Neuron (in vitro differentiated cells): ENCODE measurements around the gene EMP1.

ENCODE experiments used
- H2AFZ ChIP-seq: one replicate; pipeline ENCODE4 v1.6.1; 2013; ENCODE audit warnings: low read depth, mild to moderate bottlenecking, inconsistent platforms, low read length, moderate library complexity
- H3K27me3 ChIP-seq: one replicate; pipeline ENCODE4 v1.6.1; 2013; ENCODE audit warnings: low read length; ENCODE audit not compliant: insufficient read depth
- H3K36me3 ChIP-seq: one replicate; pipeline ENCODE4 v1.6.1; 2013; ENCODE audit warnings: low read length; ENCODE audit not compliant: insufficient read depth
- H3K4me1 ChIP-seq: one replicate; pipeline ENCODE4 v1.6.1; 2013; ENCODE audit warnings: low read length; ENCODE audit not compliant: insufficient read depth
- H3K4me3 ChIP-seq: 2 replicates; pipeline ENCODE4 v1.5.1; 2013; ENCODE audit warnings: mild to moderate bottlenecking, low read length, moderate library complexity
- H3K9me3 ChIP-seq: one replicate; pipeline ENCODE4 v1.6.1; 2013; ENCODE audit warnings: low read length

EMP1 gene

DNA sequence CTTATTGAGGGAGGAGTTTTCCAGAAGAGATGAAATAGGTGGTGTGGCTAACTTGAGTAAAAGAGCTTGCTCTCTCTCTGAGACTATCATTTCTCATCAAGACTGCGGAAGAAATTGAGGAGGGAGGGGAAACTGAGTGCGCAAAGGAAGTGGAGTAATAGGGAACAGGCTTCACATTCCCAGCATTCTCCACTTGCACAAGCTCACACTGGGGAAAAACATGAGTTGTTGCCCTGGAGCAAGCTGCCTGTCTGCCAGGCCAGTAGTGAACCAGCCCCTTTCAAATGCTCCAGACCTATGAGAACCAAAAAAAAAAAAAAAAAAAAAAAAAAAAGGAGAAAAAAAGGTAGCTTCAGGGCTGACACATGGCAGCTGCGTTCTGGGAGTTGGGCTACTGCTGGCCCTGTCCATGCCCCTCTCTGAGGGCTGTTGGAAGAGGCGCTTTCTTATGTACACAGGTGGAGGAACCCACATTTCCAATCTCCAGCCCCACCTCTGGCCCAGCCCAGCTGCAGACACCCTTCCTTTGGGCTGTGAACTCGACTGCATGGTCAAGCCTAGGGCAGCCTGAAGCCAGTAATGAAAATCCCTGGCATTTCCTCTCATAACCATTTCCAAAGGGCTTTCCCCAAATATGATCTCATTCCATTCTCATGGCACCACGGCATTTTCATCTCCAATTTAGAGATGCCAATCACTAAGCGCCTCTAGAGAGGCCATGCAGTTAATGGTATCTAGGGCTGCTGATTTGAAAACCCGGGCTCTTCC lies 32.5 kb upstream of the EMP1 start:
- no peaks in the 10 kb centered on the region for H3K4me1 ChIP-seq
- H3K36me3 ChIP-seq = no peaks in the 10 kb centered on the region
- no peaks in the 10 kb centered on the region for H3K27me3 ChIP-seq
- no peak overlapping the region for H3K4me3 ChIP-seq
- H3K9me3 ChIP-seq = no peaks in the 10 kb centered on the region
- no peak overlapping the region for H2AFZ ChIP-seq

DNA sequence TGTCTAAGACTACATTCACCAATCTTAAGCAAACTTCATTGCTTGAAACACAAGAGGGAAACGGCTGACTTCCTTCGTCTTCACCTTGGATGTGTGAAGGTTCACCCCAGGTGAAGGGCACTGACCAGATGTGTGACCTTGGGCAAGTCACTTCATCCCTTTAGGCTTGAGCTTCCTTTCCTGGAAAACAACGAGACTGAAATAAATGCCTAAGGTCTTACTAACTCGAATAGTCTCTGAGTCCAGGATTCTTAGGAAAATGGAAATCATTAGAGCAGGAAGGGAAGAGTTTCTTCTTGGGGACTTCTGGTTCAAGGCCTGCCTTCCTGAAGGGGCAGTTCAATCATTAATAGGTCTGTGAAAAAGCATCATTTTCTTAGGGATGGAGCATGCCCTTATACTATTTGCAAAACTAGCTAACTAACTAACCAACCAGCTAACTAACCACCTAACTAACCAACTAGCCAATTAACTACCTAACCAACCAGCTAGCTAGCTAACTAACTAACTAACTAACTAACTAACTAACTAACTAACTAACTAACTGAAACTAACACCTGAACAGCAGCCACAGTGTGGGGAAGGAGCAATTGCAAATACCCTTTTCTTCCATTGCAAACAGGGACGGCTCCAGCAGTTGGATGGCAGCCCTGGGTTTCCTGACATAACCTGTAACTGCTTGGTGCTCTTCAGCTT lies 31.5 kb upstream of the EMP1 start:
- Histone ChIP-seq H3K36me3 (no peaks in the 10 kb centered on the region), H3K27me3 (no peaks in the 10 kb centered on the region), H3K4me1 (no peaks in the 10 kb centered on the region), H3K9me3 (no peaks in the 10 kb centered on the region), H2AFZ (no peak overlapping the region), H3K4me3 (no peak overlapping the region)

DNA sequence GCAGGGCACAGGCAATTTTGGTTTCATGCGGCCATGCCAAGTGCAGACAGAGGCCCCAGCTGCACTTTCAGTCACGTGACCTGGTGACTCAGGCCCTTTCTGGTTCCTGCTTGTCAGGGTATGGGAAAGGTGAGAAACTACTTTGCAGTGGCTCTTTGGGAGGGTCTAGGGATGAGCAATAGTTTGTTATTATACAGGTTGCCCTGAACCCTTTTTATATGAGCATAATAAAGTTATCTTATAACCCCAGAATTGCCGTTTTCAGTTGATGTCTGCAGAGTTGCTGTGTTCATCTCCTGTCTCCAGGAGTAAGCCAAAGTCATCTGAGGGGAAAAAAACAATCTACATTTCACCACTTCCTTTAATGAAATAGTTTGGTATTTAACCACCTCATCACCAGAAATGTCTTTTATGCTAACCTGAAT lies 30.9 kb upstream of the EMP1 start:
- Histone ChIP-seq H3K27me3 (no peaks in the 10 kb centered on the region), H3K36me3 (no peaks in the 10 kb centered on the region), H2AFZ (no peak overlapping the region), H3K4me1 (no peaks in the 10 kb centered on the region), H3K9me3 (no peaks in the 10 kb centered on the region), H3K4me3 (no peak overlapping the region)

- Histone ChIP-seq H3K4me1 (peaks cover 9% of the 10 kb centered on the region), H3K36me3 (no peaks in the 10 kb centered on the region), H3K9me3 (no peaks in the 10 kb centered on the region), H2AFZ (no peak overlapping the region), H3K27me3 (no peaks in the 10 kb centered on the region), H3K4me3 (no peak overlapping the region)
Observed at GRCh38 chr12:13167226-13167625, 29.3 kb upstream of the EMP1 start.

DNA sequence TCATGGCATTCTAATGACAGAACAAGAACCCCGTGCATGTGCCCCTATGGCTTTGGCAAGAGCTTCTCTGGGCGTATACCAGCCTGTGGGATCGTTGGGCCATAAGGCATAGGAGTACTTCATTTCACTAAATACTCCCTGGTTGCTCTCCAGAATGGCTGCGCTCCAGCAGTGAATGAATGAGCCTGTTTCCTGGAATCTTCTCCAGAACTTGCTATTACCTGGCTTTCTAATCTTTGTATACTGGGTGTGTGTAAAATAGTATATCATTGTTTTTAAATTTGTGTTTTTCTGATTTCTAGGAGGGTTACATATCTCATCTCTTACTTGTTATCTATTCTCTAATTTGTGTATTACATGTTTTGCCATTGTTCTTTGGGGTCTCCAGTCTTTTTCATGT lies 28.6 kb upstream of the EMP1 start:
- peaks cover 16% of the 10 kb centered on the region for H3K4me1 ChIP-seq
- no peaks in the 10 kb centered on the region for H3K36me3 ChIP-seq
- H2AFZ ChIP-seq = no peak overlapping the region
- no peak overlapping the region for H3K4me3 ChIP-seq
- H3K9me3 ChIP-seq = no peaks in the 10 kb centered on the region
- no peaks in the 10 kb centered on the region for H3K27me3 ChIP-seq

GRCh38 chr12:13169272-13169671 lies 27.3 kb upstream of the EMP1 start:
- Histone ChIP-seq H3K4me3 (no peak overlapping the region), H2AFZ (no peak overlapping the region), H3K36me3 (no peaks in the 10 kb centered on the region), H3K27me3 (no peaks in the 10 kb centered on the region), H3K9me3 (no peaks in the 10 kb centered on the region), H3K4me1 (peaks cover 26% of the 10 kb centered on the region)

- Histone ChIP-seq H3K4me1 (peaks cover 26% of the 10 kb centered on the region), H3K36me3 (no peaks in the 10 kb centered on the region), H3K4me3 (no peak overlapping the region), H3K9me3 (no peaks in the 10 kb centered on the region), H2AFZ (no peak overlapping the region), H3K27me3 (no peaks in the 10 kb centered on the region)
Observed at GRCh38 chr12:13170892-13171490, 25.5 kb upstream of the EMP1 start.

DNA sequence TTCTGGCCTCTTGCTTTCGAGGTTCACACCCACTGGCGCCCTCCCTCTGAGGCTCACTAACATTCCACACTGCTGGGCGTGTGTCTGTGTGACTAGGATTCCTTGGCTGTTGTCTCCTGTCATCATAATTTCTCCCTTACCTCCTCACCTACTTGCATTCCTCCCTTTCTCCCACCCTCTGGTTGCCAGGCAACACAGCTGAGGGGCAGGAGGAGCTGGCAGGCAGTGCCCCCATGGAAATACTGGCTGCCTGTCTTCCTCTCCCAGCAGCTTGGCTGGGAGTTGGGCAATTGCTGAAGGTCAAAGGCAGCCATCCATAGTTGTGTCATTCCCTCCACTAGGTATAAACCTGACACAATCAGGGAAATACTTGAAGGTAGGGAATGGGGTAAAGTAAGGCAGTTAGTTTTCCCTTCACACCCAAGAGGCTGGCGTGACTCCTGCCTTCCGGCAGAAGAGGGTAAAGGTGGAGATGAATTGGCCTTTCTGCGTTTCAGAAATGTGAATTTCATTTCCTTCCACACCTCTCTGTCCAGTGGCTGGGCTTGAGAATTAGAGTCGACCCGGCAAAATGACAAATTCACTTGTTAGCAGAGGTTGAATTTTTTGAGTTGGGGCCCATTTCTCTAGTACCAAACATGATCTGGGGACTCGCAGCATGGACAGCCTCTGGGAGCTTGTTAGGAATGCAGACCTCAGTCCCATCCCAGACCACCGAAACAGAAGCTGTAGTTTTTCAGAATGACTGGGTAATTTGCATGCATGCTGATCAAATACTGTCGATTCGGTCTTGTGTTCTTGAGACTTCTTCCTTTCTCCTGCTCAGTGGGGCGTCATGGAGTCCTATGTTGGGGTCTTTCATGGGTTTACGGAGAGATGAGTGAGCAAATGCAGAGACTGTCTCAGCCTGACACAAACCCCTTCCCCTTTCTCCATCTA lies 24.3 kb upstream of the EMP1 start:
- Histone ChIP-seq H3K4me3 (no peak overlapping the region), H3K27me3 (no peaks in the 10 kb centered on the region), H3K36me3 (no peaks in the 10 kb centered on the region), H3K9me3 (no peaks in the 10 kb centered on the region), H3K4me1 (peaks cover 26% of the 10 kb centered on the region), H2AFZ (no peak overlapping the region)

GRCh38 chr12:13173012-13173932 lies 23.3 kb upstream of the EMP1 start:
- no peaks in the 10 kb centered on the region for H3K9me3 ChIP-seq
- H3K27me3 ChIP-seq = no peaks in the 10 kb centered on the region
- peaks cover 26% of the 10 kb centered on the region for H3K4me1 ChIP-seq
- H3K4me3 ChIP-seq = no peak overlapping the region
- H2AFZ ChIP-seq = peak overlapping the region; percentile 15
- H3K36me3 ChIP-seq = no peaks in the 10 kb centered on the region

DNA sequence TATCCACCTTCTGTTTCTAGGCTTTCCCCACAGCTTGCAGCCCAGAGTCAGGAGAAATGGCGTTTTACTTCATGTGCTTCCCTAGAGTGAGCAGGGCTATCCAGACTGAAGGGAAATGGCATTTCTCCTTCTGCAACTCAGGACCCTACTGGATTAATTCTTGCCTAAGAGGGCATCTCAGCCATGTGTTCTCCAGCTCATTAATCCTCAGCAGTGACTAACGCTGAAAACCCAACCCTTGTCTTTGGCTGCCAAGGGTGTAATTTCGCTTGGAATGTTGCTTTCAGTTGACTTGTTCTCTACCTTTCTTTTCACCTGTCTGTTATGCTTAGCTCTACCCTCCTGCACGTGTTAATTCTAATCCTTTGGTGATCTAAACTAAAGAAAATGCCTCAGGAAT lies 21.0 kb upstream of the EMP1 start:
- Histone ChIP-seq H2AFZ (no peak overlapping the region), H3K4me1 (peaks cover 37% of the 10 kb centered on the region), H3K4me3 (no peak overlapping the region), H3K27me3 (no peaks in the 10 kb centered on the region), H3K9me3 (no peaks in the 10 kb centered on the region), H3K36me3 (no peaks in the 10 kb centered on the region)

DNA sequence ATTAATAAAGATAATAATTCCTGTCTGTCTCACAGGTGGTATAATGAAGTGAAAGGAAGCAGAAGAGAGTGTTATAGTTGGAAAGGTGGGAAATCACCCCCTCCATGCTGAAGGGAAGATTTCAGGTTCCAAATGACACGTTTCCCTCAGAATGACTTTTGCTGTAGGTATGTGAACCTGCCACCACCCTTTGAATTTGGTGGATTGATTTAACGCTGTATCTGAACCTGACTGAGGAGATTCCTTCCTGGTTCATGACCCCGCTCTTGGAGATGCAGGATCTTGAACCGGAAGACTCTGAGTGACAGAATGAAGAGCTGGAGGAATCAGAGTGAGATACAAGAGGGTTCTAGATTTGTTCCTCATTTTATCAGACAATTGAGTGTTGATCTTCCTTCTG lies 20.3 kb upstream of the EMP1 start:
- Histone ChIP-seq H3K4me3 (no peak overlapping the region), H3K27me3 (no peaks in the 10 kb centered on the region), H3K9me3 (no peaks in the 10 kb centered on the region), H3K4me1 (peaks cover 37% of the 10 kb centered on the region), H2AFZ (no peak overlapping the region), H3K36me3 (no peaks in the 10 kb centered on the region)

DNA sequence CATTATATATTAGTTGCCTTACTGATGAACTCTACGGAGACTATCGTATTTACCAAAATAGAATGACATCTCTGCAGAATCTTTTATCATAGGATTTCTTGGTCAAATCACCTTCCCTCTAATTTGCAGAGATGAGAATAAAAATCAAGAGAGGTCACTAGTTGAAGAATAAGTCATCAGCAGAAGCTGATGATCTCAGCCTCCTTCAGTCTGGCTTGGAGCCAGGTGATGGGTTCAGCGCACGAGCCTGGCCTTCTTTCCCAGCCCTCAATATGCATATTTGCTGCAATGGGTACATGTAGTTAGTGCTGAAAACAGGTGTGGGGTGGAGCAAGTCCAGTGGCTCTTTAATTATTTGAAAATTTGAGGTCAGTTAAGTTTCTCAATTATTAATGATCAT lies 19.2 kb upstream of the EMP1 start:
- Histone ChIP-seq H3K27me3 (no peaks in the 10 kb centered on the region), H3K4me1 (peaks cover 26% of the 10 kb centered on the region), H3K4me3 (no peak overlapping the region), H2AFZ (no peak overlapping the region), H3K36me3 (no peaks in the 10 kb centered on the region), H3K9me3 (no peaks in the 10 kb centered on the region)
